NCI-H2107 treated with DMSO at 0.1 percent for 48 hours (cell line): ENCODE results near the gene MRPS12.

ENCODE experiments used
- DNase-seq: peaks from one replicate; lab custom pipeline; 2025; ENCODE audit not compliant: unreplicated experiment; lab: John Stamatoyannopoulos, UW

MRPS12 gene

DNA sequence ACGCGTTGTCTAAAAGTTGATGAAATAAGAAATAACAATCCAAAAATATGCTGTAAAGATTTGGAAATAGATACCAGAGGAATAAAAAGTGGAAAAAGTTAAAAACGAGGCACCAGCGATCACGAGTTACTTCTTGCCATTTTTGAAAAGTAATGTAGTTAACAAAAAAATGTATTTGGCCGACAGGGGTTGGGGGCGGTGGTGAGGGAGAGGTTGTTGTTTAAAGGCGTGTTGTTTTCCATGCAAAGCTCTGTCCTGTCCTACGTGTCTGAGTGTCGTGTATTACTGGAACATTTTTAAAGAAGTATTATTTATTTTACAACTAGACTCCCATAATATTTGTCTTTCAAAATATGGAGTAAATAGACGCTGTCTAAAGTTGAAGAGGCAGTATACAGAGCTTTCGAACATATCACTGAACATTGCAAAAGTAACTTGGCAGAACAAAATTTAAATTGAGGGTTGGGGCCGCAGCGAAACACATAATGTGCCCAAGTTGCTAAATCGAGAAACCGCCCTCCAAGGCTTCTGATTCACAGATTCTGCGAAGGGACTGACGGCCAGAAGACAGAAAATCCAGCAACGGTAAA is 44.0 kb downstream of the MRPS12 start:
- DNase-seq, result no peak

DNA sequence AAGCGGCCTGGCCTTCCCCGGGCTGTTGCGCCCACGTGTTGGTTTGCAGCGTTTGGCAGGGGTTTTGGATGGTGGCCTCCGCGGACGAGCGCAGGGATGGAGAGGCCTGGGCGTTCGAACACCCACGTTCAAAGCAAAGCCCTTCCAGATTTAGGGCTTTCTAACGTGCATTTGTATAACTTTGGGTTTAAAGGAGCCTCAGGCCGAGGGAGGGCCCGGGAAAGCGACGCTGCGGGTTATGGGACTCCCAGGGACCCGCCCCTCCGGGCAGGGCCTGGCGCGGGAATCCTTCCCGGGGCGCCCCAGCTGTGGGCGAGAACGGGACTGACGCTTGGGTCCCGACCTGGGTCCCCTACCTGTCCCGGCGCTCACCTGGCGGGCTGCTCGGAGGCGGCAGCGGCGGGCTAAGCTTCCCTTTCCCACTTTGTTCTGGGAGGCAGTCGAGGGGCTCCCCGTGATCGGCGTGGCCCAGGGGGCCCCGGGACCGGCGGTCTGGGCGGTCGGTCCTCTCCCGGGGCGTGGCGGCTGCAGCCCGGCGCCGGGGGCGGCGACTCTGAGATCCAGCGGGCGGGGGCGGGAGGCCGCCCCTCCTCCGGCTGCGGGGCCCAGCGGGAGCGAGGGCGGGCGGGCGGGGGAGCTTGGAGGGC is 44.6 kb downstream of the MRPS12 start, which contains the start of gene FBXO17:
TSS of gene FBXO17 (minus strand) at position 529 of the 647 bp plus-strand sequence. CDS start 25,423 bp downstream, outside the sequence.
- DNase-seq, result no peak

DNA sequence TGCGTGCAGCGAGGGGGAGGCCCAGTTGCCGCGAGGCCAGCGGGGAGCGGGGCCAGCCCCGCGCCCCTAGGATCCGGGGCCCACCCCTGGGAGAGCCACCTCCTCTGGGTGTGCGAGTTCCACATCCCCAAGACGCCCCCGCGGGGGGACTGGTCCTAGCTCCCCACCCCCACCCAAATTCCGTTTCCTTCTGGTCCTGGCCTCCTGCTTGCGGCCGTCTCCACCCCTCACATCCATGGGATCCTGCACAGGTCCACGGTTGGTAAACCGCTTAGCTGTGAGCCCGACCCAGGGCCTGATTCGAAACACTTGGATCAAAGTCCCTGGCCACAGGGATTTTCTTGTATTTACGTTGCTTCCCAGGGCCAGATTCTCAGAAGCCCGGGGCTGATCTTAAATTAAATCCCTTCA is 45.1 kb downstream of the MRPS12 start:
- DNase-seq, result no peak

DNA sequence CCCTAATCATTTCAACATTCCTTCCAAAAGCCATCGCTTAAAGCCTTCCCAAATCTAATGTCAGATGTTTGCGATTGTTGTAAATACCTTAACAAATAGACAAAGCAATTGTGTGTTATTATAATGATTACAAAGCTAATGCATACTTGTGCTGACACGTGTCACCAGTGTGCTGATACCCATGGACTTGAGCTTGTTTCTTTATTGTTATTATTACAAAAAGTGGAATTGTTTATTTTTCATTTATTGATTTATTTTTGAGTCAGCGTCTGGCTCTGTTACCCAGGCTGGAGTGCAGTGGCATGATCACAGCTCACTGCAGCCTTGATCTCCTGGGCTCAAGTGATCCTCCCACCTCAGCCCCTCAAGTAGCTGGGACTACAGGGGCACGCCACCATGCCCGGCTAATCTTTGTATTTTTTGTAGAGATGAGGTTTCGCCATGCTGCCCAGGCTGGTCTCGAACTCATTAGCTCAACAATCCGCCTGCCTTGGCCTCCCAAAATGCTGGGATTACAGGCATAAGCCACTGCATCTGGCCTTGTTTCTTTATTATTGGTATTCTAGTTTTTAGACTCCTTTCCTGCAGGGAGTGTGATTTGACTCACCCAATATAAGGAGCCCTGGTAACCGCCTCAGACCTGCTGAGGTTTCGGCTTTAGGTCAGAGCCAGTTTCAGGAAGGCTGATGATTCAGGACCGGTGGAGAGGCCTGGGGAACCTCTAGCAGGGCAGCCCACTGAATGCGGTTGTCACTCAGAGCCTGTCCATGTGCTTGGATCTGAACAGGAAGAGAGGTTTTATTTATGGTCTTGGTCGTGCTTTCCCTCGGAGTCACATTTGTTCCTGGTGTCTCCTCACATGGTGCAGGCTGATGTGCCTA is 46.9 kb downstream of the MRPS12 start:
- DNase-seq, result no peak

DNA sequence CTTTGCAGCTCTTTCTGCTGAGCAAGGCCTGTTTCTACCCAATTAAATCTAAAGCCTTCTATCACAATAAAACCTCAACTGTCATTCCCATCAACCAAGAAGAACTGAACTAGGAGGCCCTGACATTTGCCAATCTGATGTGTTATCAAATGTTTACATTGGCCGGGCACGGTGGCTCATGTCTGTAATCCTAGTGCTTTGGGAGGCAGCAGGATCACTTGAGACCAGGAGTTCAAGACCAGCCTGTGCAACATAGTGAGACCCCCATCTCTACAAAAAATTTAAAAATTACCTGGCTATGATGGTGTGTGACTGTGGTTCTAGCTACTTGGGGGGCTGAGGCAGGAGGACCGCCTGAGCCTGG is 47.6 kb downstream of the MRPS12 start:
- DNase-seq, result no peak

DNA sequence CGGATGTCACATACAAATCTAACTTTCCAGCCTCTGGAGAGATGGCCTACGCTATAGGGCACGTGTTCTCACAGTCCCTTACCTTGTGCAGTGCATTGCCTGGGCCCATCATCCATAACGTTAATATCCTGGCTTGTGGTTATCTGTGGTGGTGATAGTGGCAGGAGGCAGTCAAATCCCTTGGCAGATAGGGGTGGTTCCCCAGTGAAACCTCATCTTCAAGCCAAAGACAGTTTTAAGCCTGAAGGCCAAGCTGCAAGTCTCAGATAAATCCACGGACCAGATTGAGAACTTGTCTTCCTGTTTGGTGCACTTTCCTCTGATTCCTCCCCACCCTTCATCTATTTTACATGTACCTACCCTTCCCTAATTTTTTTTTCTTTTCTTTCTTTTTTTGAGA is 49.1 kb downstream of the MRPS12 start:
- no peak for DNase-seq

DNA sequence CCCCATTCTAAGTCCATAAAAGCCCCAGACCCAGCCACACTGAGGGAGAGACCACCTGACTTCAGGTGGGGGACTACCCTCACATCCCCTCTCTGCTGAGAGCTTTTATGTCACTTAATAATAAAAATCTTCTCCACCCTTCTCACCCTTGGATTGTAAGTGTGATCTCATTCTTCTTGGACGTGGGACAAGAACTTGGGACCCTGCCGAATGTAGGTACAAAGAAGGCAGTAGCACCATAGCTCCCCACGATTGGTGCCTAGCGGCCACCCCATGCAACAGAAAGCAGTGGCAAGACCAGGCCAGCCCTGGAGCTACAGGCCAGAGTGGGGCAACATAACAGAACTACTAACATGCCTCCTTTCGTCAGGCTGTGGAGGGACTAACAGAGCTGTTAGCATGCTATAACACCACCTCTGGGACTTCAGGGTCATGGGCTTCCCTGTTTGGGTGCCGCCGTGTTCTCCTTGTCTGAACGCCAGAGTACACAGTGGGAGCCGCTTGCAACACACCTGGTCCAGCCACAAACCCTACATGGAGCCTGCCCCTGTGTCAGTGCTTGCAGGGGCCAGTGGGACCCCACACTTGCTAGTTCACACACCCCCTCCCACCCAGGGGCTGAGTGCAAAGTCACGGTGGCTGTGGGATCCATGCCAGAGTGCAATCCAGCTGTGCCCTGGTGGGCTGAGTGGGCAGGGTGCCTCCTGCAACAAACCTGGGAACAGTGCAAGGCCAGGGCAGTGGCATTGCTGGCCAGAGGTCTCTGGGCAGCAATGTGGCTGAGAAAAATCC is 50.0 kb downstream of the MRPS12 start:
- no peak for DNase-seq
